GM18520 (cell line): Measurements from ENCODE around the gene FBRSL1.
A peak's percentile ranks its signal among the peaks of the same experiment; 100 is the strongest.
"Not testable (repeated sequence)": the region's sequence is repeated elsewhere in the genome, so short reads cannot be mapped to it uniquely, and the experiment has no call there.

Experiments
- ATAC-seq: cut with Tn5 transposase; IDR thresholded peaks from one replicate; pipeline ENCODE4 v1.9.1; 2021; ENCODE audit not compliant: unreplicated experiment

Gene FBRSL1

DNA sequence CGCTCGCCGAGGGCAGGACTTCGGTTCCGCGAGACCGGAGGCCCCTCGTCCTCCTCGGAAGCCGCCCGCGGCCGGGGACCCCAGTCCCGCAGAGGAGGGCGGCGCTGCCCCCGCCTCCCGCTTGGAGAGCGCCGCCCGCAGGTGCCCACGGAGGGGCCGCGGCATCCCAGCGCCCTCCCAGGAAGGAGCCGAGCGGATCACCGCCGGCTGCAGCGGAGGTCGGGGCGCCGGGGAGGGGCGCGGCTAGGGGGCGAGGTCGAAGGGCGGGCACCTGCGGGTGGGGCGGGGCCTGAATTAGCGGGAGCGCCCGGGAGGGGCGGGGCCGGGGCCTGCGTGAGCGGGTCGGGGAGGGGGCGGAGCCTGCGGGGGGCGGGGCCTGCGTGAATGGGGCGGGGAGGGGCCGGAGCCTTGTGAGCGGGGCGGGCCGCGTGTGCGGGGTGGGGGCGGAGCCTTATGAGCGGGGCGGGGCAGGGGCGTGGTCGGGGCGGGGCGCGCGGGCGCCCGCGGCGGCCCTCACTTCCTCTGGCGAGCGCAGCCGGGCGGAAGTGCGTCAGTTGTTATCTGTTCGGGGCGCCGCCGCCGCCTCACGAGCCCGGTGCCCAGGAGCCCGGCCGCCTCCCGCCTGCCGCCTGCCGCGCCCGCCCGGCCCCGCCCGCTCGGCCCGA is at the start of gene FBRSL1:
FBRSL1 (plus strand) TSS at position 550 of the 665 bp plus-strand sequence.
- ATAC-seq, result peak; percentile 41

DNA sequence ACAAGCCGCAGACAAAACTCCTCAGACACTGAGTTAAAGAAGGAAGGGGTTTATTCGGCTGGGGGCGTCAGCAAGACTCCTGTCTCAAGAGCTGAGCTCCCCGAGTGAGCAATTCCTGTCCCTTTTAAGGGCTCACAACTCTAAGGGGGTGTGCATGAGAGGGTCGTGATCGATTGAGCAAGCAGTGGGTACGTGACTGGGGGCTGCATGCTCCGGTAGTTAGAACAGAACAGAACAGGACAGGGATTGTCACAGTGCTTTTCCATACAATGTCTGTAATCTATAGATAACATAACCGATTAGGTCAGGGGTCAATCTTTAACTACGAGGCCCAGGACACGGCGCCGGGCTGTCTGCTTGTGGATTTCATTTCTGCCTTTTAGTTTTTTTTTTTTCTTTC is 49.5 kb upstream of the FBRSL1 start:
- ATAC-seq, result not testable (repeated sequence)

DNA sequence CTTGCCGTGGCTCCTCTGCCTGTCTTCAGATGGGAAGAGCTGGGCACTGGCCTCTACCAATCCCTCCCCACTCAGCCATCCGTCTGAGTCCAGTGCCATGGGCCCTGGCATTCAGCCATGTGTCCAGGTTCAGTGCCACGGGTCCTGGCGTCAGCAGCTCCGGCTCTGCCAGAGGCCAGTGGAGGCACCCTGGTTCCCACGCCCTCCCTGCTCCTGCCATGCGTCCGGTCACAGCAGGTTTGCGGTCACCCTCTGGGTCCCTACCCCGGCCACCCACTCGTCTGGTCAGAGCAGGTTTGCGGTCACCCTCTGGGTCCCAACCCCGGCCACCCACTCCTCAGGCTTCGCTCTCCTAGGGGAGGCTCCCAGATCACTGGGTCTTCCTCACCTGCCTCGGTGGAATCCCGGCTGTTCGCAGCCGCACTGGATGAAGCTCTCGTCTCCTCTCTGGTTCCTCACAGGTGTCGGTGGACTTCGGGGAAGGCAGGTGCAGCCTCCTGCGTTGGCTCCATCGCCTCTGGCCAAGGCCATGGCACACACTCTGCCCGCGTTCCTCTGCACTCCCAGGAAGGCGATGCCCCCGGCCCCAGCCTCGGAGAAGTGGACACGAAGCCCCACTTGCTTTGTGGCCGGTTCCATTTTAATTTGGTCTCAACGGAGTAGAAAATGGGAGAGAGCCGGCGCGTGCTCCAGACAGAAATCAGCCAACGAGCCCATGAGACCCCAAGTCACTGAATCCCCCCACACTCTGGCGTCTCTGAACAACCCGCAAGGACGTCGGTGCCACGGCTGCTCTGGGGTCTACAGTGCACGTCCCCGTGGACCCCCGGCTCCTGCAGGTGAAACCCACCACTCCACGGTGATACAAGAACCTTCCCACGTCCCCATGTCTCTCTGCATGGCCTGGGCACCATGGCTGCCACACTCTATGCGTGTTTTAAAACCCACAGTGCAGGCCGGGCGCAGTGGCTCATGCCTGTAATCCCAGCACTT is 47.8 kb upstream of the FBRSL1 start:
- no peak for ATAC-seq

DNA sequence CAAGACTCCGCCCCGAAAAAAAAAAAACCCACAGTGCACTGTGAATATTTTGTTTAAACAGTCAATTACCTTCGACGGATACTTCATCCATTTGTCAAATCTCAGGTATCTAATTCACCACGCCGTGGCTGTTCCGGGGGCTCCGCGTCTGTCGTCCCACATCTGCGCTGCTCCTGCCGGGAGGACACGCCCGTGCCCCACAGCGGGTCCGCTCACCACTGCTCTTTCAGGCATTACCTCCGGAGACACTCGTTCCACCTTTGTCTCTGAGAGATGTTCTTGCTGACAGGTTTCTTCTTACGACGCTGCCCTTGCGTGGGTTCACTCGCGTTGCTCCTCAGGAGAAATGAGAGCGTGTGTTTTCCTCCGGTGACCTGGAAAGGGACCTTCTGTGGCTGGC is 46.9 kb upstream of the FBRSL1 start:
- ATAC-seq, result no peak

DNA sequence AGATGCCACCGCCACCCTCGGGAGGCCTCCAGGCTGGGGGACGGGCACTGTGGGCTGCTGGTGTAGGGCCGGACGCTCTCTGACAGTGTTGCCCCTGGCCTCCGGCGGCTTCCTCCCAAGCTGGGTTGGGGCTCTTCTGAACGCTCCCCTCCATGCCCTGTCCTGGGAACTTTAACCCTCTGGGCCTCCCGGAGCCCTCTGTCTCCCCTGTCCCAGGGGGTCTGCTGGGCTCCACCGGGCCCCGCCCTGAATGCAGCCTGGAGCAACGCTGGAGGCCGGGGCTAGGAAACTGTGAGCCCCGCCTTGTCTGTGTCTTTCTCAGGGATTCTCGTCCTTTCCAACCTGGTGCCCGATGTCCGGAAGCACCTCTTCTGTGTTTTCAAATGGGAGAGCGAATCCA is 45.7 kb upstream of the FBRSL1 start:
- no peak for ATAC-seq

DNA sequence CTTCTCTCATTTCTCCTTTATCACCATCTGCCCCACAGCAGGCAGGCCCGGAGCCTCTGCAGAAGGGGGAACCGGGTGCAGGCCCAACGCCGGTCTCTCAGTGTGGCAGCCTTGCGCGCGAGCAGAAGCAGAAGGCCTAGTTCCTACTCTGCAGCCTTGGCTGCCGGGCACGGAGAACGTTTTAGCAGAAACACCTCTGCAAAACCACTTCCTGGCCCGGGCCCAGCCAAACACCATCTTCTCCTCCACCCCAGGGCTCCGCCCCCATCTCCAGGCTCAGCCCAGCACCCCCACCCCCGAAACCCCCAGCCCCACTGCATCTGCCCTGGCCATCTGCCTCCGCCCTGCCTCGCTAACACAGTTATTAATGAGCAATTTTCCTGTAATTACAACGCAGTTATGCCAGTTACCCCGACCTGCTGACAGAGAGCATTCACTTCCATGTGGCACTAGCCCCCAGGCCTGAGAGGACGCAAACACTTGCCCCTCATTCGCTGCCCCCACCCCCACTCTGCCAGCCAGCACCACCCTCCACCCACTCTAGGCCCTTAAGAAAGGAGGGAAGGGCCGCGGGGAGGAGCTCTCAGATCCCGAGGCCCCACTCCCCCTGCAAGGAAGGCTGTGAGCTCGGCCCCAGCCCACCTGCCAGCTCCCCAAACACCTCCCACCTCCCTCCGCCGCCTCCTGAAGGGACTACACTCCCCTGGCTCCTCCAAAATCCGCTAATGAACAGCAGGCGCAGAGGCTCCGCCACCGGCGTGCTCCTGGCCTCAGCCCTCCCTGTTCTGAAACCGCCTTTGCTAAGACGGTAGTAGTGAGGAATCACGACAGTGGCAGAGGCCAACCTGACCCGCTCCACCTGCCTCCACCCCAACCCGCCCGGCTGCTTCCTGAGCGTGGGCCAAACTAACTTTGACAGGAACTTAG is 44.7 kb upstream of the FBRSL1 start:
- no peak for ATAC-seq

DNA sequence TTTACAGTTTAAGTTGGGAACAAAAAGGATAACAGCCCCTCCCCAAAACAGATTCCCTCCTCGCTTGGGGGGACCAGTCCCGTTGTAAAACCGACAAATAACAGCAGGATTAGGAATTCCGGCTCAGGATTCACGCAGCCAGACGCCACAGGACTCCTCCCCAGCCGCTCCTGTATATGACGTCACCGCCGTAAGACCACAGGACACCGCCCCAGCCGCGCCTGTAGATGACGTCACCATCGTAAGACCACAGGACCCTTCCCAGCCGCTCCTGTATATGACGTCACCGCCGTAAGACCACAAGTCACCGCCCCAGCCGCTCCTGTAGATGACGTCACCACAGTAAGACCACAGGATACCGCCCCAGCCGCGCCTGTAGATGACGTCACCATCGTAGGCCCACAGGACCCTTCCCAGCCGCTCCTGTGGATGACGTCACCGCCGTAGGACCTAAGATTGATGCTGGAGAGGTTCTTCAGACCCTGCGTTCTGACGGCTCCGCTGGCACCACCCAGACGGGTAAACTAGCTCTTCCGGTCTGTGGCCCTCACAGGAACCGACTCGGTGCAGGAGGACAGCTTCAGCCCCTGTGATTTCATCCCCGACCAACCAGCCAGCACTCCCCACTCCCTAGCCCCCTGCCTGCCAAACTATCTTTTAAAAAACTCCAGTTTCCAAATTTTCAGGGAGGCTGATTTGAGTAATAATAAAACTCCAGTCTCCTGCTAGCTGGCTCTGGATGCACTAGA is 43.9 kb upstream of the FBRSL1 start:
- ATAC-seq, result no peak

DNA sequence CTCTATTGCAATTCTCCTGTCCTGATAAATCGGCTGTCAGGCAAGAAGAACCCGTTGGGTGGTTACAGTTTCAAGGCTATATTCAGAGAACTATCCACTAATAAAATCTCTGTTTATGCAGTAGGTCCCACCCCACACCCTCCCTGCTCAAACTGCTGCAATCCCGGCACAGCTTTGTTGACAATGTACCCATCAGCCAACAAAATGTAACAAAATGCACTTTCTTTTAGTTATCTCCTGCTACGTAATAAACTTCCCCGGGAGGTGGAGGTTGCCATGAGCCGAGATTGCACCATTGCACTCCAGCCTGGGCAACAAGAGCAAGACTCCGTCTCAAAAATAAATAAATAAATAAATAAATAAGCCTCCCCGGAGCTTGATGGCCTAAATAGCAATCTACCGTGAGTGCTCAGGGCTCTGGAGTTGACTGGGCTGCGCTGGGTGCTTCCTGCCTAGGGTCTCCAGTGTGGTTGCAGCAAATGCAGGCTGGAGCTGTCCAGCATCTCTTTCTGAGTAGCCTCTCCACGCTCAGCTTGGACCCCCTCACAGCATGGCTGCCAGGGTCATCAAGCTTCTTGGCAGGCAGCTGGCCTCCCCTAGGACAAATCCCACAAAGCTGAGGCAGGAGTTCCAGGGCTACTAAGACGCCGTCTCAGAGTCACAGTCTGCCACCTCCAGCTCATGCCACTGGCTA is 43.2 kb upstream of the FBRSL1 start:
- no peak for ATAC-seq

DNA sequence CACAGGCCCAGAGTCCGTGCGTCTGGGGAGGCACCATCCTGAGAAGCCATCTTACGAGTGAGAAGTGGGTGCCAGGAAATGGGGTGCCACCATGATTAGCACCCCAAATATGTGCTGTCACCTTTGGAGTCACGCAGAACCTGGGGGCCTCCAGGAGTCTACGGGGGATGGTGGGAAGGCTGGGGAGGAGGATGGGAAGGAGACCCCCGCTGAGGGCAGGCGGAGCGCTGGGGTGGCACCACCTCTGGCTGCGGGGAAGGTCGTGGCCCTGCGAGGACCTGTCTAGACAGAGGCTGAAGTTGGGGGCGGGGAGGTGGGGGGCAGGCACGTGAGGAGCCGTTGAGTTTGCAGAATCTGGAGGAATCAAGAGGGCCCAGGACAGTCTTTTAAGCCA is 42.6 kb upstream of the FBRSL1 start:
- no peak for ATAC-seq

DNA sequence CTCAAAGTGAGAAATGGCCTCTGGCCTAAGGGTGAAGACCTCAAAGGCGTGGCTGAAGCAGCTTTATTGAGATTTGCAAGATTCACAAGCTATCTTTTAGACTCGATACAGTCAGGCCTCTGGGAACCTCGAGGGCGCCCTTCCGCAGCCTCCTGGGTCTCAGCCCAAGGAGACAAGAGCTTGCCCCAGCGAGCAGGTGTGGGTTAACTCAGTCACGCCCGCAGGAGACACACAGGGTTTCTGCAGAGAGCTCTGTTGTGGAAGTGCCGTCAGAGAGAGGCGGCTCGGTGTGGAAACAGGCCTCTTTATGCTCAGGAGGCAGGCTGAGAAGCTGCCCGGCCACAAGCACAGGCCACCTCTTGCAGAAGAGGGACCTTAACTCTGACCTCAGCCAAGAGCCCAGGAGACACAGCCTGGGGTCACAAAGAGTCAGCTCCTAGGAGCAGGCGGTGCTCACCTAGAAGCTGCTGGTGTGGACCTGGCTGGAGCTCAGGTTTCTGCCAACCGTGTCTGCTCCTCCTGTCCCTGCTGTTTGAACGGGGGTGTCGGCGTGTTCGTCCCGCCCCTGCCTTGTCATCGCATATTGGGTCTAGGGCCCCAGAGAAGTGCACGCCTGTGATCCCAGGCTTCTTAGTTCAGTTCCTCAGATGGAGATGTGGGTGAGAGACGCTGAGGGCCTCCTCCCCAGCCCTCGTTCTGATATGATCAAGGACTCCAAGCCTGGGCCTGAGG is 42.1 kb upstream of the FBRSL1 start:
- ATAC-seq, result no peak

DNA sequence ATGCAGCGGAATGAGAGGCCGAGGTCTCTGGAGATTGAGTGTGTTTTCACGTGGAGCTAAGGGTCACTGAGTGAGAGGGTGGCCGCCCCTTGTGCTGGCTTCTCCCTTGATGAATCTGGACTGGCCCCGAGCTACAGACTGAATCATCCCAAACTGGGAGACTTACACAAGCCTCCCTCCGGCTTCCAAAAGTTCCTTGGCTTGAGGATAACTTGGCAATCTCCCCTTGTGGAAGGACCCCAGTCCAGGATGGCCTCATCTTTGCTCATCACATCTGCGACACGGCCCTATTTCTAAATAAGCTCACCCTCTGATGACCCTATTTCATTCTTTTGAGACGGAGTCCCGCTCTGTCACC is 41.5 kb upstream of the FBRSL1 start:
- ATAC-seq, result no peak

DNA sequence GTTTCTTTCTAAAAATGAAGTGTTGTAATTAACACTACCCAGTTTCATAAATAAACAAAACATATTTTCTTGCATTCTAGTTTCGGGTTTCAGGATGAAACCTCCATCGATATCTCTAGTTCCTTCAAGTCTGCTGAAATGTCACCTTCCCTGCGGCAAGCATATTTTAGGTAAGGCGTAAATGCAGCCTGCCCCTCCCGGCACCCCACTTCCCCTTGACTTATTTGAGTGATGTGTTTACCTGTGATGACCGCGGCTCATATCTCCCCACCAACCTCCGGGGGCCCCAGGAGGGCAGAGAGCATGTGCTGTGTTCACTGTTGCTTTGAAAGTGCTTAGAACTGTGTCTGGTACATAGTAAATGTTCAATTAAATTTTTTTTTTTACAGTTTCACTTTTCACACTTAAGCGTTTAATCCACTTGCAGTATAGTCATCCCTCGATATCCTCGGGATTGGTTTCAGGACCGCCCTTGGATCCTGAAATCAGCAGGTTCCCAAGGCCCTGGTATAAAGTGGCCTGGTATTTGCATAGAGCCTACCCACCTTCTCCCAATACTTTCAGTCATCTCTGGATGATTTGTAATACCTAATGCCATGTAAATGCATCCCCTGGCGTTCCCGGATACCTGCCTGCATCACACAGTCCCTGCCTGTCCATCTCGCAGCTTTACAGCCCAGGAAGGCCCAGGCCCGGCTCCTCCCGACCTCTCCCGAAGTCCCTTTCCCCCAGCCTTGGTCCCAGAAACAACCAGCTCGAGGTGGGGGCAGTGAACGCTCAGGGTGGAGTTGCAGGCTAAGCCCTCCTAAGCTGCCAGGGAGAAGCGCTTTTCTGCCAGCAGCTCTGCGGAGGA is 40.2 kb upstream of the FBRSL1 start:
- ATAC-seq, result peak; percentile 47

DNA sequence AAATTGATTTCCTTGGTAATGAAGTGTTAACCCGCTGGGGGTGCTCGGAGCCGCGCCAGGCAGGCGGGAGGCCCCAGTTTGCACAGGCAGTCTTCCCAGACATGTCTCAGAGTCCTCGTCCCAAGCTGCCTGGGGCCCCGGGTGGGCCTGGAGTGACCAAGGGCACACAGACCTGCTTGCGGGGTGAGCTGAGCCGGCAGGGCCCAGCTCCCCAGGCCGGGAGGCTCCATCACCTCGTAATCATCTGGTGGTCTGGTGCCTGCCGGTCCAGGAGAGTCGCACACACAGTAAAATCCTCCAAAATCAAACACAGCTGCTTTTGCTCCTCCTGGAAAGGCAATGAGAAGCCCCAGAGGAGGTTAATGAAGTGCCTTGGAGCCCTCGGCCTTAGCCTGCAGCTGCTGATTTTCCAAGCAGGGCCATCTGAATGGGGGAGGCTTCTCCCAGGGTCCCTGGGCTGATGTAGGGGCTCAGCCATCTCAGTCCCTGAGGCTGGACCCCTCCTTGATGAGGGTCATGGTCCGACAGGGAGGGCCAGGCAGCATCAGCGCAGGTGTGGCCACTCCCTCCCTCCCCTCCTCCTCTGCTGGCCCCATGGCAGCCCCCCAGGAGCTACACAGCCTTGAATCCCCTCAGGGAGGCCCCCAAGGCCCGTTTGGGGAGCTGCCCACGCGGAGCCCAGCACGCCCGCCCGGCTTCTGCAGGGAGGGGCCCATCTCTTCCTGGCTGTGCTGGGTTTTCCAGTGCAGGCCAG is 39.4 kb upstream of the FBRSL1 start:
- no peak for ATAC-seq

DNA sequence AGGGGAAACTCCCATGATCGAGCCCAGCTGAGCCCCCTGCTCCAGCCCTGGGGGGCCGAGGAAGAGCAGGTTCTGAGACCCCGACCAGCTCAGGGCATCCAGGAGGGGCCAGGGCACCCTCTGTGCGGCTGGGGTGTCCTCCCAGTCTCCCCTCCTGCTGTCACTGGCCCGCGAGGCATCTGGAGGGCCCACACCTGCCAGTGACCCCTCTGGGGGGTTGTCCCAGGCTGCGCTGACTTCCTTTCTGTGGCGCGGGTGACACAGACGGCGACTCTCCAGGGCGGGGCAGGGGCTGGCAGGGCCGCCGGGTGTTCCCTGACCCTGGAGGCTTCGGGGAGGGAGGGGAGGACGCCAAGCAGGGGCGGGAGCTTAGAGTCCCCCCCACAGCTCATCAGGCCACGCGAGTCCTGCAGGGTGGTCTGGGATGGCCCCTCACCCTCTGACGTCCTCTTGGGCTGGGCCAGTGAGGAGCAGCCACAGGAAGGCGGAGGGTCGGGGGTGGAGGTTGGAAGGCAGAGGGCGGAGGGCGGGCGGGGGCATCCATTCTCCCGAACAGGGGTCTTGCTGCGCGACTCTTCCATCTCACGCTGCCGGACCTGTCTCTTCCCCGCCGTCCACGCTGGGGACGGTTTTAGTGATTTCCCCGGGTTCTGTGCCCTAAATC is 38.6 kb upstream of the FBRSL1 start:
- no peak for ATAC-seq

DNA sequence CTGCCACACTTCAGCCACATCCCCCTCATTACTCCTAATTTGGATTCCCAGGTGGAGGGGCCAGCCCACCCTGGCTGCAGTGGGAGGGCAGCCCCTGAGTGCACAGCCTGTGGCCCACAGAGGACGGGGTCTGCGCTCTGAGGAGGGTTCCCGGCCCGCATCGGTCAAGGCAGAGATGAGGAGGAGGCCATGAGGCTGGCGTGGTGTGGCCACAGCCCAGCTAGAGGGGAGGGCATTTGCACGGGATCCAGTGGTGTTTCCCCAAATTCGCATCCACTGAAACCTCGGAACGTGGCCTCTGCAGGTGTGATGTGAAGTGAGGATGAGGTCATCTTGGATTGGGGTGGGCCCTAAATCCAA is 38.1 kb upstream of the FBRSL1 start:
- no peak for ATAC-seq

DNA sequence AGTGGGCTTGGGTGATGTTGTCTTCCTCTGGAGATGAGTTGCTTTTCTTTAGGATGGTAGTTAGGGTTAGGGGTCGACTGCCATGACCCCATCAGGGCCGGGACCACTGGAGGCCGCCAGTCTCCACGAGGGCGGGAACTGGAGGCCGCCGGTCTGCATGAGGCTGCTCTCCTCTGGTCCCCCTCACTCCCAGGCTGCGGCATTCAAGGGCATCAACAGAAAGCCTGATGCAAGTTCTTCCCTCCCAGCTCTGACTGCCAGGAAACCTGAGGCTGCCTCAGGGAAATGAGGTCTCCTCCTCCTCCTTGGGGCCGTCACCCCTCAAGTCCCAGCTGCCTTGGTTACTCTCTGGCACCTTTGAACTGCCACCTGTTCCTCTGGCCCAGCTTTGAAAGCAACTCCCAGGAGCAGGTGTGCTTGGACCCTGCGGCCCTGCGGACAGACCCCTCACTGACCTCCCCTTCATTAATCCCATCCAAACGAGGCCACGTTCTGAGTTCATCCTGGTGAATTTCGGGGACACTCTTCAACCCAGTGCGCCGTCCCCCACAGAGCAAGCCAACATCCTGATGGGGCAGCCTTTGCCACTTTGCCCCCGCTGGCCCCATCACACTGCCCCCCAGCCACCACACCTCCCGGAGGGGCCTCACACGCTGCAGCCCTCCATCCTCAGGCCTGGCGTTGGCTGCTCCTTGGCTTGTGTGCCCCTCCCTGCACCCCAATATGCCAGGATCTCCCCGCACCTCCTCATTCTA is 37.2 kb upstream of the FBRSL1 start:
- ATAC-seq, result no peak
